Neural cell (in vitro differentiated cells): ENCODE data around the gene APMAP. TPM values are rescaled to one million over a fixed set of nuclear protein-coding genes. Genes with fewer than 3 reads are reported as not detected.

Source experiments
- H2AFZ ChIP-seq: fragments of 200-600, 300-800 bp; sonication (generic), shearing (Covaris generic); 2 replicates; pipeline ENCODE4 v1.6.0; 2014; ENCODE audit warnings: low read depth, mild to moderate bottlenecking, antibody characterized with exemption, low read length, moderate library complexity
- H3F3A ChIP-seq: fragments of 200-600 bp; shearing (Covaris generic); 2 replicates; pipeline ENCODE4 v1.6.1; 2016; ENCODE audit warnings: mild to moderate bottlenecking, moderate library complexity, mixed read lengths, antibody characterized with exemption, low read length; ENCODE audit not compliant: insufficient read depth, poor library complexity, severe bottlenecking
- H3K27ac ChIP-seq: fragments of 200-600, 300-800 bp; sonication (generic), shearing (Covaris generic); 2 replicates; pipeline ENCODE4 v1.5.1; 2014; ENCODE audit warnings: mild to moderate bottlenecking, low read length, moderate library complexity
- H3K27me3 ChIP-seq: fragments of 300-800, 200-600 bp; sonication (generic), shearing (Covaris generic); 2 replicates; pipeline ENCODE4 v1.6.0; 2014; ENCODE audit warnings: mild to moderate bottlenecking, low read depth, low read length, moderate library complexity; ENCODE audit not compliant: insufficient read depth
- H3K36me3 ChIP-seq: fragments of 300-800, 200-600 bp; sonication (generic), shearing (Covaris generic); 2 replicates; pipeline ENCODE4 v1.5.1; 2014; ENCODE audit warnings: mild to moderate bottlenecking, antibody characterized with exemption, low read length, moderate library complexity; ENCODE audit not compliant: insufficient read depth
- H3K4me2 ChIP-seq: fragments of 300-800, 200-600 bp; sonication (generic), shearing (Covaris generic); 2 replicates; pipeline ENCODE4 v1.6.0; 2014; ENCODE audit warnings: mild to moderate bottlenecking, low read length
- H3K4me3 ChIP-seq: fragments of 300-800, 200-600 bp; sonication (generic), shearing (Covaris generic); 2 replicates; pipeline ENCODE4 v1.5.1; 2014; ENCODE audit warnings: mild to moderate bottlenecking, low read length, moderate library complexity
- H3K79me2 ChIP-seq: fragments of 200-600 bp; shearing (Covaris generic); replicated peaks from 2 replicates; pipeline ENCODE4 v1.6.0; 2014; ENCODE audit warnings: mild to moderate bottlenecking, low read length, moderate library complexity; ENCODE audit not compliant: insufficient read depth
- H3K9ac ChIP-seq: fragments of 300-800, 200-600 bp; sonication (generic), shearing (Covaris generic); 2 replicates; pipeline ENCODE4 v1.6.1; 2016; ENCODE audit warnings: mild to moderate bottlenecking, low read length, mixed read lengths
- H3K9me2 ChIP-seq: fragments of 200-600 bp; shearing (Covaris generic); 2 replicates; pipeline ENCODE4 v1.6.1; 2016; ENCODE audit warnings: mild to moderate bottlenecking, low read length, mixed read lengths; ENCODE audit not compliant: insufficient read depth
- H3K9me3 ChIP-seq: fragments of 200-600, 300-800 bp; sonication (generic), shearing (Covaris generic); 2 replicates; pipeline ENCODE4 v1.6.1; 2016; ENCODE audit warnings: mild to moderate bottlenecking, mixed run types, low read length, moderate library complexity, mixed read lengths
- H4K20me1 ChIP-seq: fragments of 200-600 bp; shearing (Covaris generic); 2 replicates; pipeline ENCODE4 v1.6.1; 2016; ENCODE audit warnings: mild to moderate bottlenecking, mixed run types; ENCODE audit not compliant: insufficient read depth
- EP300 ChIP-seq: fragments of 450-650 bp; conservative IDR thresholded peaks from 2 replicates; pipeline ENCODE4 v1.6.1; 2014; ENCODE audit warnings: antibody characterized with exemption, mild to moderate bottlenecking, moderate library complexity; ENCODE audit not compliant: poor library complexity, severe bottlenecking
- EZH2 ChIP-seq: fragments of 200-600, 300-800 bp; shearing (Covaris generic), sonication (generic); IDR thresholded peaks from 2 replicates; pipeline ENCODE4 v1.6.1; 2014; ENCODE audit warnings: antibody characterized with exemption, low read length, borderline replicate concordance, mild to moderate bottlenecking; ENCODE audit not compliant: insufficient read depth, poor library complexity, severe bottlenecking
- MXI1 ChIP-seq: fragments of 450-650 bp; conservative IDR thresholded peaks from 2 replicates; pipeline ENCODE4 v1.6.1; 2014; ENCODE audit warnings: antibody characterized with exemption, mild to moderate bottlenecking; ENCODE audit not compliant: poor library complexity, severe bottlenecking
- POLR2AphosphoS5 ChIP-seq: IDR thresholded peaks from 2 replicates; pipeline ENCODE4 v1.6.1; 2012
- RAD21 ChIP-seq: fragments of 450-650 bp; conservative IDR thresholded peaks from 2 replicates; pipeline ENCODE4 v1.6.1; 2014; ENCODE audit warnings: antibody characterized with exemption, mild to moderate bottlenecking, moderate library complexity
- SMC3 ChIP-seq: fragments of 450-650 bp; conservative IDR thresholded peaks from 2 replicates; pipeline ENCODE4 v1.6.1; 2014; ENCODE audit warnings: antibody characterized with exemption, mild to moderate bottlenecking, moderate library complexity; ENCODE audit not compliant: poor library complexity
- TAF1 ChIP-seq: IDR thresholded peaks from 2 replicates; pipeline ENCODE4 v1.6.1; 2012; ENCODE audit warnings: low read depth
- polyA plus RNA-seq: library from polyadenylated mRNA; depleted of rRNA; stranded (reverse); fragments of >200 nt; gene quantifications from 2 replicates; pipeline ENCODE4 v1.2.3, GENCODE V29; 2014
- TF ChIP-seq, protein P1 (sequence below): fragments of 450-650 bp; IDR thresholded peaks from 2 replicates; pipeline ENCODE4 v1.5.1; 2014; ENCODE audit warnings: antibody characterized with exemption, mild to moderate bottlenecking, moderate library complexity; ENCODE audit not compliant: poor library complexity, severe bottlenecking
- TF ChIP-seq, protein P2 (sequence below): IDR thresholded peaks from 2 replicates; pipeline ENCODE4 v1.6.1; 2012; ENCODE audit warnings: borderline replicate concordance

APMAP gene
- polyA plus RNA-seq, 1 donor from 2014 or later = 140 TPM

DNA sequence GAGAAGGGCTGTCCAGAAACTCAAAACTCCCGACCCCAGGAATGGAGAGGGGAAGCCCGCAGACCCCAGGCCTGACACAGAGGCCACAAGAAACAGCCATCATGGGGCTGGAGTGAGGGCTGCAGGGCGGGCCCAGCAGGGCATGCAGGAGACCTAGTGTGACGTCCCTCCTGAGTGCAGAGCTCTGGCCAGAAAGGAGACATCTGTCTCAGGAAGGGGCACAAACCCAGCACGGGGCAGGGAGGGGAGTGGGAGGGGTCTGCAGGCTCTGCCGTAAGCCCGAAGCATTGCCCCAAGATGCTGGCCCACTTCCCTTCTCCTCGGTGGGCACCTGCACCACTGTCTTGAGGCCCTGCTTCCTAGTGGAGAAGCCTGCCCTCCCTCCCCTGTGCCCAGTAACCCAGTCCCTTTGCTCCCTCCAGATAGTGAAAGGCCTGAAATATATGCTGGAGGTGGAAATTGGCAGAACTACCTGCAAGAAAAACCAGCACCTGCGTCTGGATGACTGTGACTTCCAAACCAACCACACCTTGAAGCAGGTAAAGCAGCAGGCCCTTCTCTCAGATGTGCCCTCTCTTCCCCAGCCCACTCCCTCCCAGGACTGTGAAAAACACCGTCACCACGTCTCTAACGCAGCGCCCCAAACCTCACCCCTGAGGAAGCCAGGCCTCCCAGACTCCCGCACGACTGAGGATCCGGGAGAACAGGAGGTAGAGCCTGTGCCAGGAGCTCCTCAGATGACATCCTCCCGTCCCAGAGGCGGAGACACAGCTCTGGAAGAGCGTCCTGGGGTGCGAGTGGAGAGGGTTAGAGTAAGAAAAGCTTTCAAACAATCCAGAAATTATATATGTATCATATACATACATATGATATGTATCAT is 33.8 kb downstream of the APMAP start:
- Histone ChIP-seq H3K79me2 (no peaks in the 10 kb centered on the region), H3K27me3 (no peaks in the 10 kb centered on the region), H3K9ac (no peak overlapping the region), H3K9me2 (no peaks in the 10 kb centered on the region), H3K36me3 (peaks cover 16% of the 10 kb centered on the region), H3K9me3 (no peaks in the 10 kb centered on the region), H3K4me3 (no peak overlapping the region), H3K4me2 (no peak overlapping the region), H3K27ac (no peak overlapping the region), H2AFZ (no peak overlapping the region), H3F3A (no peaks in the 10 kb centered on the region), H4K20me1 (no peaks in the 10 kb centered on the region)
- TF ChIP-seq TAF1 (no peak), EZH2 (no peak), MXI1 (no peak), RAD21 (no peak), SMC3 (no peak), EP300 (no peak), POLR2AphosphoS5 (no peak)
- TF ChIP-seq, protein P1, sequence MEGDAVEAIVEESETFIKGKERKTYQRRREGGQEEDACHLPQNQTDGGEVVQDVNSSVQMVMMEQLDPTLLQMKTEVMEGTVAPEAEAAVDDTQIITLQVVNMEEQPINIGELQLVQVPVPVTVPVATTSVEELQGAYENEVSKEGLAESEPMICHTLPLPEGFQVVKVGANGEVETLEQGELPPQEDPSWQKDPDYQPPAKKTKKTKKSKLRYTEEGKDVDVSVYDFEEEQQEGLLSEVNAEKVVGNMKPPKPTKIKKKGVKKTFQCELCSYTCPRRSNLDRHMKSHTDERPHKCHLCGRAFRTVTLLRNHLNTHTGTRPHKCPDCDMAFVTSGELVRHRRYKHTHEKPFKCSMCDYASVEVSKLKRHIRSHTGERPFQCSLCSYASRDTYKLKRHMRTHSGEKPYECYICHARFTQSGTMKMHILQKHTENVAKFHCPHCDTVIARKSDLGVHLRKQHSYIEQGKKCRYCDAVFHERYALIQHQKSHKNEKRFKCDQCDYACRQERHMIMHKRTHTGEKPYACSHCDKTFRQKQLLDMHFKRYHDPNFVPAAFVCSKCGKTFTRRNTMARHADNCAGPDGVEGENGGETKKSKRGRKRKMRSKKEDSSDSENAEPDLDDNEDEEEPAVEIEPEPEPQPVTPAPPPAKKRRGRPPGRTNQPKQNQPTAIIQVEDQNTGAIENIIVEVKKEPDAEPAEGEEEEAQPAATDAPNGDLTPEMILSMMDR = no peak
- TF ChIP-seq, protein P2, sequence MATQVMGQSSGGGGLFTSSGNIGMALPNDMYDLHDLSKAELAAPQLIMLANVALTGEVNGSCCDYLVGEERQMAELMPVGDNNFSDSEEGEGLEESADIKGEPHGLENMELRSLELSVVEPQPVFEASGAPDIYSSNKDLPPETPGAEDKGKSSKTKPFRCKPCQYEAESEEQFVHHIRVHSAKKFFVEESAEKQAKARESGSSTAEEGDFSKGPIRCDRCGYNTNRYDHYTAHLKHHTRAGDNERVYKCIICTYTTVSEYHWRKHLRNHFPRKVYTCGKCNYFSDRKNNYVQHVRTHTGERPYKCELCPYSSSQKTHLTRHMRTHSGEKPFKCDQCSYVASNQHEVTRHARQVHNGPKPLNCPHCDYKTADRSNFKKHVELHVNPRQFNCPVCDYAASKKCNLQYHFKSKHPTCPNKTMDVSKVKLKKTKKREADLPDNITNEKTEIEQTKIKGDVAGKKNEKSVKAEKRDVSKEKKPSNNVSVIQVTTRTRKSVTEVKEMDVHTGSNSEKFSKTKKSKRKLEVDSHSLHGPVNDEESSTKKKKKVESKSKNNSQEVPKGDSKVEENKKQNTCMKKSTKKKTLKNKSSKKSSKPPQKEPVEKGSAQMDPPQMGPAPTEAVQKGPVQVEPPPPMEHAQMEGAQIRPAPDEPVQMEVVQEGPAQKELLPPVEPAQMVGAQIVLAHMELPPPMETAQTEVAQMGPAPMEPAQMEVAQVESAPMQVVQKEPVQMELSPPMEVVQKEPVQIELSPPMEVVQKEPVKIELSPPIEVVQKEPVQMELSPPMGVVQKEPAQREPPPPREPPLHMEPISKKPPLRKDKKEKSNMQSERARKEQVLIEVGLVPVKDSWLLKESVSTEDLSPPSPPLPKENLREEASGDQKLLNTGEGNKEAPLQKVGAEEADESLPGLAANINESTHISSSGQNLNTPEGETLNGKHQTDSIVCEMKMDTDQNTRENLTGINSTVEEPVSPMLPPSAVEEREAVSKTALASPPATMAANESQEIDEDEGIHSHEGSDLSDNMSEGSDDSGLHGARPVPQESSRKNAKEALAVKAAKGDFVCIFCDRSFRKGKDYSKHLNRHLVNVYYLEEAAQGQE = no peak

DNA sequence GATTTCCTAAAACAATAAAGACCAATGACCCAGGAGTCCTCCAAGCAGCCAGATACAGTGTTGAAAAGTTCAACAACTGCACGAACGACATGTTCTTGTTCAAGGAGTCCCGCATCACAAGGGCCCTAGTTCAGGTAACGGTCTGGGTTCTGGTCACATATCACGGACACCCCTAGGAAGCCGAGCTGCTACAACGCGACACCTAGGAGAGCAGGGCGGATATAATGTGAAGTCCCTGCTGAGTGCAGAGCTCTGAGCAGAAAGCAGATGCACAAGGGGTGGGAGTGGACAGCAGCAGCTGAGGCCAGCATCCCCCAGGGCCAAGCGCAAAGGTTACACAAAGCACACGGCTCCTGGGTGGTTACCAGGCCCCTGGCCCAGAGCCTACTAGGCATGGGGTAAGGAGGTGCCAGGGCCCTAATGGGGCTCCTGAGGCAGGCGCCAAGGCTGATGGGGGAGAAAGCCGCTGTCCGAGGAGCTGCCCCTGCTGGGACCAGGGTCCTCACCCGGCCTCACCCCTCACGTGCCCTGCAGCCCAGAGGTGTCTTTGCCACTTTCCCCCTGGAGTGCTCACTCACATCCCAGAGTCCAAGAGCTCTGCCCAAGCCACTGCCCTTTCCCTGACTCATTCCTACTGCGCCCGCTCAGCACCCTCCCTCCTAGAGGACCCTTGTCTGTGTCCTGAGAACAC is 35.1 kb downstream of the APMAP start:
- no peak overlapping the region for H3K4me3 ChIP-seq
- no peak overlapping the region for H3K27ac ChIP-seq
- no peaks in the 10 kb centered on the region for H3F3A ChIP-seq
- no peak overlapping the region for H3K4me2 ChIP-seq
- no peaks in the 10 kb centered on the region for H4K20me1 ChIP-seq
- no peaks in the 10 kb centered on the region for H3K27me3 ChIP-seq
- no peak overlapping the region for H2AFZ ChIP-seq
- H3K9ac ChIP-seq = no peak overlapping the region
- H3K9me2 ChIP-seq = no peaks in the 10 kb centered on the region
- H3K79me2 ChIP-seq = no peaks in the 10 kb centered on the region
- no peaks in the 10 kb centered on the region for H3K9me3 ChIP-seq
- H3K36me3 ChIP-seq = peaks cover 3% of the 10 kb centered on the region
- no peak for TF ChIP-seq MXI1
- TF ChIP-seq EP300 = no peak
- no peak for TF ChIP-seq POLR2AphosphoS5
- no peak for TF ChIP-seq SMC3
- no peak for TF ChIP-seq EZH2
- no peak for TF ChIP-seq RAD21
- no peak for TF ChIP-seq TAF1
- TF ChIP-seq, protein P1 = no peak
- TF ChIP-seq, protein P2 = no peak
